Tibial nerve (tissue), 4 donors: ENCODE results near the gene NFIA.

Experiments used
- CTCF ChIP-seq, 5 experiments: fragments of 200-600 bp in 3 of 5; fragments of 450-650 bp in 2 of 5; sonication (generic) in 3 of 5; IDR thresholded peaks; one replicate each; pipeline ENCODE4 v1.5.1; 2016 to 2019; ENCODE audit warnings: antibody characterized with exemption in 5 of 5, mild to moderate bottlenecking in 3 of 5, moderate library complexity in 2 of 5
- EP300 ChIP-seq, 2 donors: sonication (generic); formaldehyde crosslinking; IDR thresholded peaks; one replicate each; pipeline ENCODE4 v1.6.1; 2017; ENCODE audit warnings: antibody characterized with exemption in 2 of 2, mild to moderate bottlenecking in 1 of 2
- POLR2A ChIP-seq, 2 donors: fragments of 450-650 bp; IDR thresholded peaks; one replicate each; pipeline ENCODE4 v1.6.1; 2017; ENCODE audit warnings: antibody characterized with exemption in 2 of 2, mild to moderate bottlenecking in 2 of 2, moderate library complexity in 2 of 2

- no peak for TF ChIP-seq CTCF (IDR thresholded peaks at IDR 0.05)
- TF ChIP-seq POLR2A (IDR thresholded peaks at IDR 0.05), result no peak
- TF ChIP-seq EP300 (IDR thresholded peaks at IDR 0.05), result peak in 1 of 2 donors; percentile 51
Observed at GRCh38 chr1:61226791-61227567, 144.6 kb downstream of the NFIA start.
